ENCODE data around the gene MICA.
"Not testable (repeated sequence)": the region's sequence is repeated elsewhere in the genome, so short reads cannot be mapped to it uniquely, and the experiment has no call there.

The MICA gene

GRCh38 chr6:31403283-31404060 is at the start of gene MICA:
TSS of gene MICA (plus strand) at chr6:31403595. CDS start at chr6:31403633, 38 bp downstream.
- peak; percentile 48 to 64 for DNase-seq (ENCODE audit: low read depth in 2 of 2)

DNA sequence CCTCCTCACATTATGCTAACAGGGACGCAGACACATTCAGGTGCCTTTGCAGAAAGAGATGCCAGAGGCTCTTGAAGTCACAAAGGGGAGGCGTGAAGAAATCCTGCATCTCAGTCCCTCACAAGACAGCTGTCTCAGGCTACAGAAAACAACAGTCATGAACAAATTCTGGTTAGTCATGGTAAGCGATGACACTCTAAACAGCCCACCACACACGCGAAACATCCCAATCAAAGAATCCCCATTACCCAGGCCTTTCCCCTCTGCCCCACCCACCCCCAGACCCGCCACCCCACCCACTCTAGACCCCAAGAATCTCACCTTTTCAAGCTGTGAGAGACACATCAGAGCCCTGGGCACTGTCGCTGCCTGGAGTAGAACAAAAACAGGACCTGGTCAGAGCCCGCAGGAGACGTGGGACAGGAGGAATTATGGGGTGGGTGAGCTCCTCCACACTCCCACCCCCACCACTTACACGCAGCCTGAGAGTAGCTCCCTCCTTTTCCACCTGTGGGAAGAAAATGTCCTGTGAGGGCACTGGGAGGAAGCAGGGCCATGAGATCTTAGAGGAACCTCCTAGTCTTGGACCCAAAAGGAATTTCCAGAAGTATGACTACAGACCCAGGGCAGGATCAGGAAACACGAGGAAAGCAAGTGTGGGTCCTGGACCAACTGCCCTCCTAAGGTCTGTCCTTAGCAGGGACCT is 49.1 kb upstream of the MICA start:
- DNase-seq (ENCODE audit: low read depth in 2 of 2): peak in 1 of 2 donors; percentile 9

DNA sequence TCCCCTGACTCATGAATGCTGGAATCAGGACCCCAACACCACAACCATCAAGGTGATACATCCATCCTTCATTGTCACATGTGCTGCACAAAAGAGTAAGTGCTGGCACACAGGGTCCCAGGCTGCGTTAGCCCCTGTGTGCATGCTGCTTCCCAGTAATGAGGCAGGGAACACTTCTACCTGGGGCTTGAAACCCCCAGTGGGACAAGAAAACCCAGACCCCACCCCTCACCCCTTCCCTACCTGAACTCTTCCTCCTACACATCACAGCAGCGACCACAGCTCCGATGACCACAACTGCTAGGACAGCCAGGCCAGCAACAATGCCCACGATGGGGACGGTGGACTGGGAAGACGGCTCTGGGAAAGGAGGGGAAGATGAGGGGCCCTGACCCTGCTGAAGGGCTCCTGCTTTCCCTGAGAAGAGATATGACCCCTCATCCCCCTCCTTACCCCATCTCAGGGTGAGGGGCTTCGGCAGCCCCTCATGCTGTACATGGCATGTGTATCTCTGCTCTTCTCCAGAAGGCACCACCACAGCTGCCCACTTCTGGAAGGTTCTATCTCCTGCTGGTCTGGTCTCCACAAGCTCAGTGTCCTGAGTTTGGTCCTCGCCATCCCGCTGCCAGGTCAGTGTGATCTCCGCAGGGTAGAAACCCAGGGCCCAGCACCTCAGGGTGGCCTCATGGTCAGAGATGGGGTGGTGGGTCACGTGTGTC is 48.4 kb upstream of the MICA start:
- no peak for DNase-seq (ENCODE audit: low read depth in 2 of 2)

DNA sequence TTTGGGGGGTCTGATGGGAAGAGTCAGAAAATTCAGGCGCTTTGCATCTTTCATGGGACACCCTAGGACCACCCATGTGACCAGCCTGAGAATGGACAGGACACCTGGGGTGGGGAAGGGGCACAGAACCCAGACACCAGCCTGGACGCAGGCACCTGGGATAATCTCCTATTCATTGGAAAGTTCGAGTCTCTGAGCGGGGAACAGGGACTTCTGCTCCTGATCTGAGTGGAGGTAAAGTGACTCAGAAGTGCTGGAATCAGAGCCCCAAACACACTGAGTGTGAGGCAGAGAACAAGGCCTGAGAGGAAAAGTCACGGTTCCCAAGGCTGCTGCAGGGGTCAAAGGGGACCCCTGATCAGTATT is 47.8 kb upstream of the MICA start:
- DNase-seq (ENCODE audit: low read depth in 2 of 2): no peak

- DNase-seq (ENCODE audit: low read depth in 2 of 2): peak in 1 of 2 donors; percentile 33
These were observed 47.0 kb upstream of the MICA start for GRCh38 chr6:31356216-31356945.

GRCh38 chr6:31356946-31357466 is 46.4 kb upstream of the MICA start, which contains the start of gene HLA-B:
TSS of gene HLA-B (minus strand) at chr6:31357179. CDS start at chr6:31357158, 21 bp downstream.
- peak; percentile 71 to 74 for DNase-seq (ENCODE audit: low read depth in 2 of 2)

DNA sequence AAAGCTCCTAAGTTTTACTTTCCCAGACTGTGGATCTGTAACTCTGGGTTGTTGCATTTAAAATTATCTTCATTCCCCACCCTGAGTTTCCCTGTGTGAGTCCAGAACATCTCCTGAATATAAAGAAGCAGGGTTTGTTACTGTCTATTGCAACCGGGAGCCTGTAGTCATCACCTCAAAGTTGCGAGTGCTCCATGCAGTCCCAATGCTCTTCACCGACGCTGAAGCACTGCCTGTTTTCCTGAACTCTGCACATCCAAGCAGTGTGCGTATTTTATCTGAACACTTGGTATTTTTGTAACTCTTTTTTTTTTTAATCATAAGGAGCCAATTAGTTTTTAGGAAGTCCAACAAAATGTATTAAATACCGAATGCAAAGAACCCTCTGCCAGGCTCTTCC is 45.5 kb upstream of the MICA start:
- DNase-seq (ENCODE audit: low read depth in 2 of 2): no peak

GRCh38 chr6:31358302-31358701 is 45.1 kb upstream of the MICA start:
- no peak for DNase-seq (ENCODE audit: low read depth in 2 of 2)

GRCh38 chr6:31359581-31359980 is 43.8 kb upstream of the MICA start:
- no peak for DNase-seq (ENCODE audit: low read depth in 2 of 2)

GRCh38 chr6:31362751-31363150 is 40.6 kb upstream of the MICA start:
- no peak for DNase-seq (ENCODE audit: low read depth in 2 of 2)

GRCh38 chr6:31363811-31364210 is 39.6 kb upstream of the MICA start:
- DNase-seq (ENCODE audit: low read depth in 2 of 2): no peak

GRCh38 chr6:31365864-31366263 is 37.5 kb upstream of the MICA start:
- no peak for DNase-seq (ENCODE audit: low read depth in 2 of 2)

GRCh38 chr6:31366693-31367470 is 36.5 kb upstream of the MICA start:
- DNase-seq (ENCODE audit: low read depth in 2 of 2): peak; percentile 74 to 75

- no peak for DNase-seq (ENCODE audit: low read depth in 2 of 2)
These were observed 34.9 kb upstream of the MICA start for GRCh38 chr6:31368461-31368860.

GRCh38 chr6:31374118-31374517 is 29.3 kb upstream of the MICA start:
- not testable (repeated sequence) for DNase-seq (ENCODE audit: low read depth in 2 of 2)

GRCh38 chr6:31375699-31376098 is 27.7 kb upstream of the MICA start:
- no peak for DNase-seq (ENCODE audit: low read depth in 2 of 2)

GRCh38 chr6:31377029-31377428 is 26.4 kb upstream of the MICA start:
- DNase-seq (ENCODE audit: low read depth in 2 of 2): no peak

GRCh38 chr6:31378062-31378720 is 25.2 kb upstream of the MICA start:
- no peak for DNase-seq (ENCODE audit: low read depth in 2 of 2)

DNA sequence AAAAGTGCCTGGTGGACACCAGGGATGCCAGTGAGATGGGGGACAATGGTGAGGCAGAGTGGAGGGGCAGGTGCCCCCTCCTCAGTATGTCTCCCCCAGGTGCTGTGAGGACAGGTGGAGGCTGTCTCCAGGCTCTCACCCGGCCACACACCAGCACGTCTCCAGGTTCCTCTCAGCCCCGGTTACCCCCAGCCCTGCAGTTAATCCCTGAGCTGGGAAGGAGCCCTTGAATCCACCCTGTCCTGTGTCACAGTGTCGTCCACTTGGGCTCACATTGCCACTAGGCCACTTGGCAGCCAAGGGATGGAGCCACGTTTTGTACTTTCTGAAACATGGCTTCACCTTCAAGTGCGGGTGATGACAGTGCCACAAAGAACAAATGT is 24.7 kb upstream of the MICA start:
- no peak for DNase-seq (ENCODE audit: low read depth in 2 of 2)

DNA sequence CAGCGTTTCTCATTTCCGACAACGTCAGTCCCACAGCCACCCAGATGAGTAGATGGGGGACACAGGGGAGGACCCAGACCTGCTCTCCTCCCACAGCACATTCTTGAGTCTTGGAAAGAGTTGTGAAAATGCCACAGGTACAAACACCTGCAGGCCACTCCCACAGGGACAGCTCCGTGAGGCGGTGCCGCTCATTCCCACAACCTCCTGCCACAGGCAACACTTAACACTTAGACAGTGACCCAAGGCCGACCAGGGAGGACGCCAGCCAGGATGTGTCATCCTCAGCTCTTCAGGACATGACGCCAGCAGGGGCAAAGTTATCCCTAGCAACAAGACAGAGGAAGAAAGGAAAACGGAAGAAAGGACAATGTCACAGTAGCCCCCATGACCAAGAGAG is 23.5 kb upstream of the MICA start:
- no peak for DNase-seq (ENCODE audit: low read depth in 2 of 2)

Data from stimulated activated CD8-positive, alpha-beta memory T cell treated with anti-CD3 and anti-CD28 coated beads, Interleukin-7, amount 100 ng/mL, for 4 hours (primary cell).